ENCODE results near the gene RTCB.

Gene RTCB

DNA sequence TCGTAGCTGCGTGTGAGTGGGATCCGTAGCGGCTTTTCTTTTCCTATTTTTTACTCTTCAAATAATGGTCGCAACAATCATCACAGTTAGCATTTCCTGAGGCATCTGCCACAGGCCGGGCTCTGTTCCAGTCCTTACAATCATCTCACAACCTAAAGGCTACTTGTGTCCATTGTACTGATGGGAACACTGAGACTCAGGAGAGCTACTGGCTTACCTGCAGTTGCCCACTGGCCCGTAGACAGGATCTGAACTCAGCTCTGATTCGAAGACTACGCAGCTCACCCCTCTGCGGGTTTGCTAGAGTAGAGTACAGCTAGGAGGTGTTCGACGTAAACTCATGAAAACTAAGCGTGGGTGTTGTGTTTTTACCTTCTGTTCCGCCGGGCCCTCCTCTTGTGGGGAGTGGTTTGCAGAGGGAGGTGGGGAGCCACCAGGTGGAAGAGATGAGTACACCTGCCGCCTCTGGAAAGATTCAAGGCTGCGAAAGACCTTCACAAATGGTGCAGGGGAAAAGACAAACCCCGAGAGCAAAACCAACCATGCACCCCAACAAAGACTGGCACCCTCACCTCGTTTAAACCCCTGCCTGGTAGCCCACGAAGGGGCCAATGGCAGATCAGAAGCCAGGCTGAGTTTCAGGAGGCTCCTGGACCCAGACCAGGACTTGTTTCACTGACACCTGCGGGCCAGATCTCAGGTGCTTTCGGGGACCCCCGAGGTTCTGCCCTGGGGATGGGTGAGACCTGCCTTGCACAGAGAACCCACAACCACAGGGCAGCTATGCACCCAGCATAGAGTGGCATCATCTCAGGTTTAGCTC is 72.6 kb downstream of the RTCB start:
- DNase-seq (ENCODE audit: low read depth, low spot score): no peak

DNA sequence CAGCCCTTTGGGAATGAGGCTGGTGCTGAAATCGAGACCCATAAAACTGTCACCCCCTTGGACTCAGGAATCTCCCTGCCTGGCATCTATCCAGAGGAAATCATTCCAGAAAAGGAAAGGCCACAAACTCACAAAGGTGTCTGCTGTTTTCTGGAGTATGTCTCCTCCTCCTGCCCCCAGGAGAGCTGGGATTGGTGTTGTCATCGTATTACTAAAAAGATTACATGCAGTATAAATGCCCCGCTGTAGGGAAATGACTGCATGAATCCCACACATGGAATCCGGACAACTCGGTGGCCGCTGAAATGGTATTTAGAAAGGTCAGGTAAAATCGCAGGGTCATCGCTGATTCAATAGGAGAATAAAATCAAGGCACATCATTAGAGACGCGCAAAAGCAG is 73.3 kb downstream of the RTCB start:
- DNase-seq (ENCODE audit: low read depth, low spot score): no peak

Data from activated CD4-positive, CD25-positive, alpha-beta regulatory T cell treated with anti-CD3 and anti-CD28 coated beads, Interleukin-2, amount 50 U/mL, for 16 hours (primary cell).